ENCODE measurements around the gene KCNQ1.
"Not testable (repeated sequence)": the region's sequence is repeated elsewhere in the genome, so short reads cannot be mapped to it uniquely, and the experiment has no call there.

The KCNQ1 gene

DNA sequence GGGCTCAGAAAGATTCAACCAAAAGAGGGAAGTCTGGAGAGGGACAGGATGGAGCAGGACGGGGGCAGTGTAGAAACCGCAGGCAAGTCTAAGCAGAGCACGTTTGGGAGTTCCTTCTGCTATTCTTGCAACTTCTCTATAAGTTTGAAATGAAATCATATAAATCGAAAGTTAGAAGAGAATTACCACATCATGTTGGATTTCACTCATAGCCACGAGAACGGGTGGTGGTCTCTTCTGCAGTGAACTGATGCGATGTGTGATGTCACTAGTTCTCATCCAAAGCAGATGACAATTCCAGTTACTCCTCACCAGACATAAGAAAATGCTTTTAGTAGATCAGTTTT lies 36.0 kb downstream of the KCNQ1 start:
- H3K36me3 Mint-ChIP-seq, result peaks cover 38% of the 10 kb centered on the region
- peak overlapping the region; percentile 55 for H3K4me3 Mint-ChIP-seq

GRCh38 chr11:2481253-2481652 lies 36.4 kb downstream of the KCNQ1 start:
- Mint-ChIP-seq H3K27me3 (no peaks in the 10 kb centered on the region), H3K9me3 (peaks cover 6% of the 10 kb centered on the region), H3K27ac (peak overlapping the region; percentile 8), H3K4me1 (peaks cover 25% of the 10 kb centered on the region), H3K36me3 (peaks cover 39% of the 10 kb centered on the region), H3K4me3 (peak overlapping the region; percentile 55)

More for the DNA sequence above, 36.0 kb downstream of the KCNQ1 start:
- Mint-ChIP-seq H3K27ac (peak overlapping the region; percentile 18), H3K27me3 (no peaks in the 10 kb centered on the region), H3K4me1 (peaks cover 25% of the 10 kb centered on the region), H3K9me3 (peaks cover 6% of the 10 kb centered on the region)

DNA sequence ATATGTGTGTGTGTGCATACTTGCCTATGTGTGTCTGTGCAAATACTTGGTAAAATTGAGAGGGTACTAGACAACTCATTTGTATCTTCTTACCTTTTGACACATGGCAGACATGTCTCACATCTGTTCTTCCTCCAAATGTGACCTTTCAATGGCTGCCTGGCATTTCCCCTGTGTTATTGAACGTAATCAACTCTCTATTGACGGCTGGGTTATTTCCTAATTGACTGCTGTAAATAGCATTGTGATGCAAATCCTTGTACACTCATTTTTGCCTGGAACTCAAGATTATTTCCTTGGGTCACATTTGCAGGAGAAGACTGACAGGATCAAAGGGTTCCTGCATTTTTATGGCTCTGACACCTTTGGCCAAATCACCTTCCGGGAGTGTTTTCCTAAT lies 37.4 kb downstream of the KCNQ1 start:
- no peak overlapping the region for H3K4me3 Mint-ChIP-seq
- H3K27me3 Mint-ChIP-seq, result no peaks in the 10 kb centered on the region
- peaks cover 6% of the 10 kb centered on the region for H3K9me3 Mint-ChIP-seq
- peaks cover 41% of the 10 kb centered on the region for H3K36me3 Mint-ChIP-seq
- H3K27ac Mint-ChIP-seq, result no peak overlapping the region
- H3K4me1 Mint-ChIP-seq, result peaks cover 25% of the 10 kb centered on the region

GRCh38 chr11:2482745-2483144 lies 37.9 kb downstream of the KCNQ1 start:
- no peak overlapping the region for H3K27ac Mint-ChIP-seq
- no peaks in the 10 kb centered on the region for H3K27me3 Mint-ChIP-seq
- peaks cover 42% of the 10 kb centered on the region for H3K36me3 Mint-ChIP-seq
- peaks cover 6% of the 10 kb centered on the region for H3K9me3 Mint-ChIP-seq
- no peak overlapping the region for H3K4me3 Mint-ChIP-seq
- H3K4me1 Mint-ChIP-seq, result peaks cover 25% of the 10 kb centered on the region

- Mint-ChIP-seq H3K4me3 (no peak overlapping the region), H3K27ac (no peak overlapping the region), H3K9me3 (peaks cover 12% of the 10 kb centered on the region), H3K27me3 (no peaks in the 10 kb centered on the region), H3K4me1 (peaks cover 25% of the 10 kb centered on the region), H3K36me3 (peaks cover 43% of the 10 kb centered on the region)
Measured at GRCh38 chr11:2483426-2483825, 38.6 kb downstream of the KCNQ1 start.

- Mint-ChIP-seq H3K27ac (no peak overlapping the region), H3K36me3 (peaks cover 45% of the 10 kb centered on the region), H3K4me3 (no peak overlapping the region), H3K4me1 (peaks cover 25% of the 10 kb centered on the region), H3K27me3 (no peaks in the 10 kb centered on the region), H3K9me3 (peaks cover 19% of the 10 kb centered on the region)
Measured at GRCh38 chr11:2484576-2485125, 39.8 kb downstream of the KCNQ1 start.

GRCh38 chr11:2488004-2488403 lies 43.2 kb downstream of the KCNQ1 start:
- Mint-ChIP-seq H3K27me3 (no peaks in the 10 kb centered on the region), H3K27ac (no peak overlapping the region), H3K4me3 (no peak overlapping the region), H3K9me3 (peaks cover 19% of the 10 kb centered on the region), H3K4me1 (peaks cover 4% of the 10 kb centered on the region), H3K36me3 (peaks cover 54% of the 10 kb centered on the region)

DNA sequence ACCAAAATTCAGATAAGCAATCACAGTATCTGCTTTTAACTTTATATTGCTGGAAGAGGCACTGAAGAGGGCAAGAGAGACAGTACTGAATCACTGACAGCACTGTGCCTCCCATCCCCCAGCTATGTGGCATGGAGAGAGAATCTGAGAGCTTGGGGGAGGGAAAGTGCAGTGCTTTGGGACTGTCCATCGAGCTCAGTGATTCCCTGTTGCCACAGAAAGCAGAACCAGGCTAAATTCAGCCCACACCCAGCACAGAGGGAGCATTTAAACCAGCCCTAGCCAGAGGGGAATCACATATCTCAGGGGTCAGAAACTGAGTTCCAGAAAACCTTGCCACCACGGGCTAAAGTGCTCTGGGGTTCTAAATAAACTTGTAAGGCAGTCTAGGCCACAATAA lies 44.3 kb downstream of the KCNQ1 start:
- H3K4me1 Mint-ChIP-seq, result peaks cover 9% of the 10 kb centered on the region
- H3K9me3 Mint-ChIP-seq, result peaks cover 19% of the 10 kb centered on the region
- H3K27me3 Mint-ChIP-seq, result no peaks in the 10 kb centered on the region
- H3K27ac Mint-ChIP-seq, result no peak overlapping the region
- H3K36me3 Mint-ChIP-seq, result peaks cover 56% of the 10 kb centered on the region
- no peak overlapping the region for H3K4me3 Mint-ChIP-seq

DNA sequence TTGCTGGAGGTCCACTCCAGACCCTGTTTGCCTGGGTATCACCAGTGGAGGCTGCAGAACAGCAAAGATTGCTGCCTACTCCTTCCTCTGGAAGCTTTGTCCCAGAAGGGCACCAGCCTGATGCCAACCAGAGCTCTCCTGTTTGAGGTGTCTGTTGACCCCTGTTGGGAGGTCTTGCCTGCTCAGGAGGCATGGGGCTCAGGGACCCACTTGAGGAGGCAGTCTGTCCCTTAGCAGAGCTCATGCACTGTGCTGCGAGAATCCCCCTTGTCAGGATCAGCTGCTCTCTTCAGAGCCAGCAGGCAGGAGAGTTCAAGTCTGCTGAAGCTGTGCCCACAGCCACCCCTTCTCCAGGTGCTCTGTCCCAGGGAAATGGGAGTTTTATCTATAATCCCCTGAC lies 53.1 kb downstream of the KCNQ1 start:
- not testable (repeated sequence) for H3K4me1 Mint-ChIP-seq, H3K4me3 Mint-ChIP-seq, H3K27me3 Mint-ChIP-seq, H3K27ac Mint-ChIP-seq
- Mint-ChIP-seq H3K36me3 (peaks cover 34% of the 10 kb centered on the region), H3K9me3 (peaks cover 18% of the 10 kb centered on the region)

DNA sequence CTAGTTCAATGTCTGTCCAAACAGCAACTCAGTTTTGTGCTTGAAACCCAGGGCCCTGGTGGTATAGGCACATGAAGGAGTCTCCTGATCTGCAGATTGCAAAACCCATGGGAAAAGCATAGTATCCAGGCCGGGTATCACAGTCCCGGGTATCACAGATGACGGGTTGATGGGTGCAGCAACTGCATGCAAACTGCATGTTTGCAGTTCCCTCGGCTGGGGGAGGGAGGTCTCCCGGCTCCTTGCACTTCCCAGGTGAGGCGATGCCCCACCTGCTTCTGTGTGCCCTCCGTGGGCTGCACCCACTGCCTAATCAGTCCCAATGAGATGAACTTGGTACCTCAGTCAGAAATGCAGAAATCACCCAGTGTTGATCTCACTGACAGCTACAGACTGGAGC lies 53.9 kb downstream of the KCNQ1 start:
- Mint-ChIP-seq H3K4me1 (peaks cover 7% of the 10 kb centered on the region), H3K9me3 (peaks cover 18% of the 10 kb centered on the region), H3K27ac (peak overlapping the region; percentile 24), H3K27me3 (peaks cover 1% of the 10 kb centered on the region), H3K36me3 (peaks cover 29% of the 10 kb centered on the region), H3K4me3 (no peak overlapping the region)

DNA sequence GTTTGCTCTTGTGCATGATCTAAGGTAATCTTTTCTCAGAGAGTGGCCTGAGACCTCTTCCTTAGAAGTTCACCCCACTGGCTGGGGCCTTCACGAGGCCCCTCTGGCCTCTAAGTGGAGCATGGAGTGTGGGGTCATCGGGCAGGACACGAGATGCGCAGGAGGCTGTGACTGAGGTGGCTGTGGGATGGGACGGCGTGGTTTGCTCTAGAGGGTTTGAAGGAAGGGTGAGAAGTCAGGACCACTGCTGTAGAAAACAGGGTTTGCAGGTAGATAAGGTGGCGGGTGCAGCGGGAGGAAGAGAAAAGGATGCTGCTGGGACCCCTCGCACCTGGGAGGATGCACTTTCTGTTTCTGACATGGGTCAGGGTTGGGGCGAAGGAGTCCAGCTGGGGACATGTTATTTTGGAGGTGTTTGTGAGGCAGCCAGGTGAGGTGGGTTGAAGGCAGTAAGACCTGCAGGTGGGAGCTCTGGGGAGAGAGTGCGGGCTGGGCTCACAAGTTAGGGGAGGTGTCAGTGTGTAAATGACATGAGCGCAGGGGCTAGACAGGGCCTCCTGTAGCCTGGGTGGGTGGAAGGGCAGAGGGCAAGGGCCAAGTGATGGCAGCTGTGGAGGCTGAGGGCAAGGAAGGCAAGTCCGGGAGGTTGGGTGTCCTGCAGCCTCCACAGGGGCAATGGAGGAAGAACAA lies 62.5 kb downstream of the KCNQ1 start:
- Mint-ChIP-seq H3K27ac (no peak overlapping the region), H3K27me3 (no peaks in the 10 kb centered on the region), H3K4me1 (peaks cover 46% of the 10 kb centered on the region), H3K4me3 (no peak overlapping the region), H3K36me3 (peaks cover 2% of the 10 kb centered on the region), H3K9me3 (peaks cover 1% of the 10 kb centered on the region)

DNA sequence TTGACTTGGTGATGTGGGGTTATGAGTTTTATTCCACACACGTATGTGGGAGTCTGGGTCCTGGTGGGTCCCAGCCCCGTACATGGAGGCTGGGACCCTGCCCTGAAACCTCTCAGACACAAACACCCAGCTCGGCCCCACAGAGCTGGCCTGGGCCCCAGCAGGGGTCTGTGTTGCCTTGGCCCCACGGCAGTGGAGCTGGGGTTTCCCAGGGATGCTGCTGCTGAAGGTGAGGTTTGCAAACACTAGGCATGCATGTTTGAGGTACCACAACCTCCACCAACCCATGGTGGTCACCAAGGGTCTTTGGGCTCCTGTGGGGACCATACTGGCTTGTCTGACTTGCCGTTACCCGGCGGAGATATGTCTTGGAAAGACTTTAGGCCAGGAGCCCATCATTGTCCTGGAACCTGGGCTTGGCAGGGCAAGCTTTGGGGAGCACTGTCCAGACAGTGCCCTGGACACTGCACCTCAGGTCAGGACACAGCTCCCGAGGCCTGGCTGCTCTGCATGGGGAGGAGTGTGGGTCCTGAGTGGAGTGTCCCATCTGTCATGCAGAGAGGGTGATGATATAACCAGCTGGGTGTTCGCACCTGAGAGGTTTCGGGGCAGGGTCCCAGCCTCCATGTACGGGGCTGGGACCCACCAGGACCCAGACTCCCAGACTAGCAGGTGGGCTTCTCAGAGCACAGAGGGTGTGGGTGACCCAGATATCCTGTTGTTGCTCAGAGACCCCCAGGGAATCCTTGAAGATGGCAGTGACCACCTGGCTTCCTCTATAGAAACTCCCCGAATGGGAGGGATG lies 63.3 kb downstream of the KCNQ1 start:
- Mint-ChIP-seq H3K36me3 (peaks cover 2% of the 10 kb centered on the region), H3K4me3 (no peak overlapping the region), H3K4me1 (peaks cover 42% of the 10 kb centered on the region), H3K27me3 (no peaks in the 10 kb centered on the region), H3K9me3 (no peaks in the 10 kb centered on the region), H3K27ac (no peak overlapping the region)

DNA sequence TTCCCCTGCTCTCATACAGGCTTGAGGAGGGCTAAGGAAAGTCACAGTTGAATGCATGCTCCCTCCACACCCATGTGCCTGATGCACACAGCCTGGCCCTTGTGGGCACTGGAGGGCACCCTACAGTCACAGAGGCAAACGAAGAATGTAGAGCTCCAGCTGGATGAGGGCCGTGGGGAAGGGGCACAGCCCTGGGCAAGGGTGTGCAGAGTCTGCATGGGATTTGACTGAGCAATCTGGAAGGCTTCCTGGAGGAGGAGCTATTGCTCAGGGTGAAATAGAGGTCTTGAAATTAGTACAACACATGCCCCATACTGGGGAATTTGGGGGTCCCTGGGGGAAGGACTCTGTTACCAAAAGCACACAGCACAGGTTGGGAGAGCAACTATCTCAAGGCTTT lies 64.0 kb downstream of the KCNQ1 start:
- Mint-ChIP-seq H3K27me3 (no peaks in the 10 kb centered on the region), H3K9me3 (no peaks in the 10 kb centered on the region), H3K36me3 (peaks cover 2% of the 10 kb centered on the region), H3K4me3 (no peak overlapping the region), H3K4me1 (peaks cover 38% of the 10 kb centered on the region), H3K27ac (no peak overlapping the region)

DNA sequence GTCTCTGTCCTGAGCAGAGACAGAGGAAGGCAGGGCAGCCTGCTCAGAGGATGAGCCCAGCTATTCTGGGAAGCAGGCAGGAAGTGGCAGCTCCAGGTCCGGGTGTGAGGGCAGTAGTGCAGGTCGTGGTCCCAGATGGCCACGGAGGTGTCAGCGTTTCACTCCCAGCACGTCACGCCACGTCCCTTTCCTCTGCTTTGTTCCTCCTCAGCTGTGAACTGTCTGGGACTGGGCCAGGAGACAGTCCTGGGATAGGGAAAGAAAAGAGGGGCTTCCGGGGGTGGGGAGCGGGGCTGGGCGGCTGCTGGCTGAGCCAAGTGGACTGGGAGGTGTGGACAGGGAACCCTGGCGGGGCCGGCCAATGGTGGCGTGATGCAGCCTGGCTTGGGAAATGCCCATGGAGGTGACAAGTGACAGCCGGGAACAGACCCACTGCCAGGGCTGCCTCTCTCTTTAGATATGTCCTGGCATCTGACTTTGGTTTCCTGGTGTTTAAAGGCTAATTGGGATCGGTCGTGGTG lies 64.7 kb downstream of the KCNQ1 start:
- H3K36me3 Mint-ChIP-seq, result peaks cover 2% of the 10 kb centered on the region
- H3K4me1 Mint-ChIP-seq, result peaks cover 36% of the 10 kb centered on the region
- H3K9me3 Mint-ChIP-seq, result no peaks in the 10 kb centered on the region
- H3K27ac Mint-ChIP-seq, result no peak overlapping the region
- H3K4me3 Mint-ChIP-seq, result no peak overlapping the region
- H3K27me3 Mint-ChIP-seq, result no peaks in the 10 kb centered on the region

- no peak overlapping the region for H3K4me3 Mint-ChIP-seq
- peak overlapping the region; percentile 30 for H3K27ac Mint-ChIP-seq
- peaks cover 26% of the 10 kb centered on the region for H3K4me1 Mint-ChIP-seq
- H3K9me3 Mint-ChIP-seq, result no peaks in the 10 kb centered on the region
- H3K36me3 Mint-ChIP-seq, result no peaks in the 10 kb centered on the region
- no peaks in the 10 kb centered on the region for H3K27me3 Mint-ChIP-seq
Measured at GRCh38 chr11:2510626-2511402, 66.0 kb downstream of the KCNQ1 start.

All from activated naive CD4-positive, alpha-beta T cell treated with anti-CD3 and anti-CD28 coated beads, Interleukin-2, amount 50 U/mL, for 24 hours (primary cell).